ENCODE results near the gene TLX3. TPM values are rescaled to one million over a fixed set of nuclear protein-coding genes. Genes with fewer than 3 reads are reported as not detected.
A peak's percentile ranks its signal among the peaks of the same experiment; 100 is the strongest.

The TLX3 gene
- total RNA-seq, 1 experiment from 2014 or later: not detected

DNA sequence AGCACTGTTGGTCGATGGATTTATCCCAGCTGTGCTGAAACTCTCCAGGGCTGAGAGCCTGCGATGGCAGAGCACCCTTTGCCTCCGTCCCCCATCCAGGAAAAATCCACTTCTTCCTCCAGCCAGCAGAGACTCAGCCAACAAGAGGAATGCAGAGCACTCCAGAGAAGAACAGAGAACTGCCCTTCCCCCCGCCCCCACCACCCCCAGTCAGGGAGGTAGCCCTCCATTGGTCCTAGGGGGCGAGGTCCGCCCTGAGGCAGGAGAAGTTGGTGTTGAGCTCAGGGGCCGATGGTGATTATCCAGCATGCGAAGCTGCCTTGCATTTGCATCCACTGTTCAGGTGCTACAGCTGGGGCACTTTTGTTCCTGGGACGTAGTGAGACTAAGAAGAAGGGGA, 9.0 kb downstream of the TLX3 start:
- H3K9me3 ChIP-seq (ENCODE audit: control insufficient read depth, low read depth, low read length): no peaks in the 10 kb centered on the region
- no peak overlapping the region for H3K9ac ChIP-seq (ENCODE audit: extremely low read depth, insufficient read length, low read length)
- H3K23ac ChIP-seq (ENCODE audit: insufficient read length, low read depth, low read length): no peak overlapping the region
- H2BK120ac ChIP-seq (ENCODE audit: low read depth, low read length, poor library complexity, severe bottlenecking): no peak overlapping the region
- no peaks in the 10 kb centered on the region for H3K23me2 ChIP-seq (ENCODE audit: insufficient read length, low read depth, low read length, poor library complexity, severe bottlenecking)
- no peak overlapping the region for H4K91ac ChIP-seq (ENCODE audit: insufficient read length, low read depth, low read length)
- no peak overlapping the region for H2BK12ac ChIP-seq (ENCODE audit: insufficient read length, low read depth, low read length)
- no peaks in the 10 kb centered on the region for H3K79me2 ChIP-seq (ENCODE audit: insufficient read depth, low read length)
- WGBS (ENCODE audit: extremely low coverage, insufficient read length, low lambda C conversion rate): no CpG with 5 or more reads among the region's 9 CpGs
- no peak overlapping the region for H2BK20ac ChIP-seq (ENCODE audit: low read depth, low read length, poor library complexity, severe bottlenecking)
- no peak overlapping the region for H3K4ac ChIP-seq (ENCODE audit: low read depth, low read length)
- H3K36me3 Mint-ChIP-seq (ENCODE audit: insufficient read depth in 1 of 3, low read depth in 3 of 3): no peaks in the 10 kb centered on the region; a peak in 1 of 7 replicates
- no peak overlapping the region for H2AK5ac ChIP-seq (ENCODE audit: insufficient read length, low read length)
- no peak overlapping the region for H4K5ac ChIP-seq (ENCODE audit: insufficient read length, low read depth, low read length)
- H2BK15ac ChIP-seq (ENCODE audit: low read depth, low read length): no peak overlapping the region
- no peak overlapping the region for H3K18ac ChIP-seq (ENCODE audit: insufficient read length, low read depth, low read length)
- no peak overlapping the region for H3K56ac ChIP-seq (ENCODE audit: insufficient read length, low read depth, low read length)
- H2AFZ ChIP-seq (ENCODE audit: low read length): no peak overlapping the region
- peaks cover 83% of the 10 kb centered on the region for H3K27me3 ChIP-seq (ENCODE audit: insufficient read depth, low read length)
- peak; percentile 88 for DNase-seq
- H3K4me3 Mint-ChIP-seq: peak overlapping the region in 1 of 2 experiments; percentile 55; a peak in 1 of 5 replicates
- peaks cover 14 to 43% of the 10 kb centered on the region in 2 experiments for H3K4me1 Mint-ChIP-seq
- H4K20me1 ChIP-seq (ENCODE audit: control insufficient read depth, insufficient read depth, insufficient read length): no peaks in the 10 kb centered on the region
- H3K14ac ChIP-seq (ENCODE audit: insufficient read depth, low read length): no peak overlapping the region
- H3K27me3 Mint-ChIP-seq (ENCODE audit: low read depth): peaks cover 100% of the 10 kb centered on the region
- TF ChIP-seq, protein P1, sequence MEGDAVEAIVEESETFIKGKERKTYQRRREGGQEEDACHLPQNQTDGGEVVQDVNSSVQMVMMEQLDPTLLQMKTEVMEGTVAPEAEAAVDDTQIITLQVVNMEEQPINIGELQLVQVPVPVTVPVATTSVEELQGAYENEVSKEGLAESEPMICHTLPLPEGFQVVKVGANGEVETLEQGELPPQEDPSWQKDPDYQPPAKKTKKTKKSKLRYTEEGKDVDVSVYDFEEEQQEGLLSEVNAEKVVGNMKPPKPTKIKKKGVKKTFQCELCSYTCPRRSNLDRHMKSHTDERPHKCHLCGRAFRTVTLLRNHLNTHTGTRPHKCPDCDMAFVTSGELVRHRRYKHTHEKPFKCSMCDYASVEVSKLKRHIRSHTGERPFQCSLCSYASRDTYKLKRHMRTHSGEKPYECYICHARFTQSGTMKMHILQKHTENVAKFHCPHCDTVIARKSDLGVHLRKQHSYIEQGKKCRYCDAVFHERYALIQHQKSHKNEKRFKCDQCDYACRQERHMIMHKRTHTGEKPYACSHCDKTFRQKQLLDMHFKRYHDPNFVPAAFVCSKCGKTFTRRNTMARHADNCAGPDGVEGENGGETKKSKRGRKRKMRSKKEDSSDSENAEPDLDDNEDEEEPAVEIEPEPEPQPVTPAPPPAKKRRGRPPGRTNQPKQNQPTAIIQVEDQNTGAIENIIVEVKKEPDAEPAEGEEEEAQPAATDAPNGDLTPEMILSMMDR (conservative IDR thresholded peaks at IDR 0.05): no peak
- H3K4me1 ChIP-seq (ENCODE audit: insufficient read depth, low read length): no peaks in the 10 kb centered on the region
- H3K9me3 Mint-ChIP-seq: peaks cover under 1 to 5% of the 10 kb centered on the region in 2 experiments; a peak in 4 of 5 replicates
- H3K27ac ChIP-seq (ENCODE audit: insufficient read length, low read depth, low read length): no peak overlapping the region
- H4K8ac ChIP-seq (replicated peaks; ENCODE audit: insufficient read length, low read depth, low read length): no peak overlapping the region
- H2BK5ac ChIP-seq (ENCODE audit: insufficient read length, low read length): no peak overlapping the region
- H3K27ac Mint-ChIP-seq: no peak overlapping the region
- no peaks in the 10 kb centered on the region for H3K79me1 ChIP-seq (ENCODE audit: insufficient read depth, low read depth, low read length, poor library complexity, severe bottlenecking)
- no peak overlapping the region for H3T11ph ChIP-seq (ENCODE audit: low read length)
- H3K4me2 ChIP-seq (ENCODE audit: insufficient read depth, insufficient read length, low read length): peak overlapping the region; percentile 3
